ENCODE results near the gene OMP. TPM values are rescaled to one million over a fixed set of nuclear protein-coding genes. Genes with fewer than 3 reads are reported as not detected.

OMP gene
- total and polyA plus RNA-seq, 2 of the 4 experiments (the other 2 are of a cell fraction): 0.27 TPM; not detected in 1

DNA sequence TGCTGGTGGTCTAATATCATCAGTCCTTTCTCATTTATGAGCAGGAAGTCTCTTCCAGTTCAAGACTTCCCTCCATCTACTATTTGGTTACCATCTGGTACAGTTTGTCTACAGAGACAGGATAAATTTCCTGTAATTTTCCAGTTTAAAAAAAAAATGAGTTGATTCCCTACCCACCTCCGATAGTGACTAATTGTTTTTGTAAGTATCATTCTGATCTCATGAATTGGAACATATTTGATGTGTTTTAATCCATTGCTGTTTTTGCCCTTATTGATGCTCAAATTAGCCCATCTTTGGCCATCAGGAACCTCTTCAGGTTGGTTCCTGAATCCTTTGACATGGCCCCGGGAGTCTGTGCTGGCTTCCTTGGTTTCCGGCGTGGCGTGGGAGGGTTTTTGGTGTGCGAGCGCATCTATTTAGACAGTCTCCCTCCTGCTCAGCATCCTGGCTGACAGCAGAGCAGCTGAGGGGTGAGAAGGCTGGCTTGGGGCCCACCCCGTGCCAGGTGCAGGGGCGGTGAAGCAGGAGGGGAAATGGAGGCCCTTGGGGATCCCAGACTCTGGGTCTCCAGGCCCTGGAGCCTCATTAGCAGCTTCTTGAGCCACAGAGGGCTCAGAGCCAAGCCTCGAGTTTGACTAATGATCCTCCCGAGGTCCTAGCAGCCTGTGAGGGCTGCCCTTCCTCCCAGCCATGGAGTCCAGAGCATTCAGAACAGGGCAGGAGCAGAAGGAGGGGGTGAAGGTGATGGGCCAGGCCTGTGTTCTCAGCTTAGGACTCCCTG is 6.8 kb downstream of the OMP start:
- H3K9me3 ChIP-seq (ENCODE audit: control insufficient read depth, insufficient read depth, low read length): no peaks in the 10 kb centered on the region
- H3K4me3 ChIP-seq (ENCODE audit: insufficient read depth, low read depth, low read length): no peak overlapping the region
- in situ Hi-C loops (cut with MboI; ENCODE audit: low sequenced_read_pairs) (no loop called here), intact Hi-C loops (cut with micrococcal nuclease) (no loop called here), dilution Hi-C loops (cut with HindIII; ENCODE audit: low sequenced_read_pairs, unreplicated experiment) (no loop called here)
- 0 out of 2 replicates have a peak overlapping the region, but pooled peaks have one; percentile 46 for H3K14ac ChIP-seq (replicated peaks; ENCODE audit: low read depth, low read length)
- peaks cover 0 to 15% of the 10 kb centered on the region in 2 experiments; a peak in 1 of 4 replicates for H3K79me1 ChIP-seq (ENCODE audit: low read depth in 1 of 2, low read length in 2 of 2)
- BruUV-seq (replicated peaks): no TSS peak
- H2BK15ac ChIP-seq (ENCODE audit: low read depth, low read length): no peak overlapping the region
- DNase-seq (peak; percentile 37), ATAC-seq (ENCODE audit: low read depth) (peak; percentile 28)
- ChIA-PET POLR2A (ENCODE audit: unreplicated experiment) (no interaction called here), CTCF (interaction anchor here (0.7 kb wide), 1 partner anchor 18 kb away, joined by 3 read pairs; the partner anchor contains the start of gene MYO7A)
- peaks cover 12% of the 10 kb centered on the region for H3K9me1 ChIP-seq (ENCODE audit: insufficient read depth, low read length)
- no peak overlapping the region; the same call in 1 of the 2 replicates for H2AK5ac ChIP-seq (ENCODE audit: low read depth, low read length)
- H3K27ac ChIP-seq (ENCODE audit: insufficient read depth, low read length): no peak overlapping the region
- H3K27me3 ChIP-seq (ENCODE audit: control insufficient read depth, insufficient read depth, low read length): no peaks in the 10 kb centered on the region
- no peak overlapping the region for H2BK5ac ChIP-seq (ENCODE audit: low read depth, low read length, poor library complexity, severe bottlenecking)
- H4K5ac ChIP-seq (ENCODE audit: low read depth, low read length): no peak overlapping the region
- no CpG with 5 or more reads among the region's 11 CpGs for whole genome bisulfite sequencing, 2 experiments (ENCODE audit: extremely low coverage in 2 of 2, insufficient read length in 1 of 2)
- no peak overlapping the region for H3K9ac ChIP-seq (ENCODE audit: low read depth, low read length)
- H3K4me2 ChIP-seq (ENCODE audit: low read depth, low read length): no peak overlapping the region
- H3K56ac ChIP-seq (ENCODE audit: extremely low read depth, insufficient read depth, low read length): no peak overlapping the region
- no peak overlapping the region for H3K23ac ChIP-seq (ENCODE audit: low read depth, low read length)
- no peak overlapping the region for H2BK20ac ChIP-seq (ENCODE audit: low read depth, low read length)
- H4K91ac ChIP-seq (ENCODE audit: insufficient read depth, low read depth, low read length): no peak overlapping the region
- no peak overlapping the region for H3K18ac ChIP-seq (ENCODE audit: low read depth, low read length)
- H3K36me3 ChIP-seq (ENCODE audit: control insufficient read depth, insufficient read depth, low read length): peaks cover 4% of the 10 kb centered on the region; the same call in 1 of the 2 replicates
- no peak overlapping the region for H2BK120ac ChIP-seq (ENCODE audit: low read depth, low read length)
- no peak for TF ChIP-seq CTCF (conservative IDR thresholded peaks at IDR 0.05; ENCODE audit: low read depth, low read length)
- TF ChIP-seq CEBPB (IDR thresholded peaks at IDR 0.05; ENCODE audit: low read depth, low read length): no peak
- no peak for TF ChIP-seq ELK1 (IDR thresholded peaks at IDR 0.05; ENCODE audit: borderline replicate concordance, low read depth, low read length)
- TF ChIP-seq MAFK (IDR thresholded peaks at IDR 0.05; ENCODE audit: low read depth, low read length): no peak
- TF ChIP-seq BHLHE40 (IDR thresholded peaks at IDR 0.05; ENCODE audit: low read depth, low read length): no peak
- TF ChIP-seq FOS (IDR thresholded peaks at IDR 0.05; ENCODE audit: low read depth, low read length): no peak
- no peak for TF ChIP-seq MXI1 (IDR thresholded peaks at IDR 0.05; ENCODE audit: borderline replicate concordance, low read depth, low read length)
- TF ChIP-seq RAD21 (IDR thresholded peaks at IDR 0.05; ENCODE audit: low read length): no peak
- no peak for TF ChIP-seq RFX5 (IDR thresholded peaks at IDR 0.05; ENCODE audit: low read depth, low read length)
- no peak for TF ChIP-seq MAZ (IDR thresholded peaks at IDR 0.05; ENCODE audit: borderline replicate concordance, low read depth, low read length)
- TF ChIP-seq SMC3 (IDR thresholded peaks at IDR 0.05; ENCODE audit: low read depth, low read length): no peak
- TF ChIP-seq, protein P1, sequence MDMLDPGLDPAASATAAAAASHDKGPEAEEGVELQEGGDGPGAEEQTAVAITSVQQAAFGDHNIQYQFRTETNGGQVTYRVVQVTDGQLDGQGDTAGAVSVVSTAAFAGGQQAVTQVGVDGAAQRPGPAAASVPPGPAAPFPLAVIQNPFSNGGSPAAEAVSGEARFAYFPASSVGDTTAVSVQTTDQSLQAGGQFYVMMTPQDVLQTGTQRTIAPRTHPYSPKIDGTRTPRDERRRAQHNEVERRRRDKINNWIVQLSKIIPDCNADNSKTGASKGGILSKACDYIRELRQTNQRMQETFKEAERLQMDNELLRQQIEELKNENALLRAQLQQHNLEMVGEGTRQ (IDR thresholded peaks at IDR 0.05; ENCODE audit: low read depth, low read length): no peak
- TF ChIP-seq RCOR1 (IDR thresholded peaks at IDR 0.05; ENCODE audit: insufficient replicate concordance, low read length): no peak
- TF ChIP-seq NFE2L2 (IDR thresholded peaks at IDR 0.05; ENCODE audit: low read depth, low read length): no peak
- peak overlapping the region; percentile 79 for H2AK9ac ChIP-seq (replicated peaks; ENCODE audit: low read depth, low read length, poor library complexity)
- H3K4me1 ChIP-seq (ENCODE audit: control insufficient read depth, insufficient read depth, low read length): peaks cover 21% of the 10 kb centered on the region
- H4K20me1 ChIP-seq (ENCODE audit: insufficient read depth, low read length): peaks cover 5% of the 10 kb centered on the region; the same call in 1 of the 2 replicates
- no peak overlapping the region for H4K8ac ChIP-seq (ENCODE audit: low read depth in 2 of 2, low read length in 2 of 2)
- H3K4ac ChIP-seq (ENCODE audit: low read depth, low read length): no peak overlapping the region
- H2AFZ ChIP-seq (replicated peaks; ENCODE audit: low read length, poor library complexity): peak overlapping the region; percentile 48

Data from IMR-90 (cell line).